Chondrocyte (in vitro differentiated cells): ENCODE results near the gene LONRF3. TPM values are rescaled to one million over a fixed set of nuclear protein-coding genes. Genes with fewer than 3 reads are reported as not detected.

Source experiments
- DNase-seq: peaks from one replicate; pipeline ENCODE4 v3.0.0; 2021; ENCODE audit warnings: mixed read lengths, low spot score
- H3K27ac Mint-ChIP-seq: one replicate; pipeline ENCODE4 v1.8.0; 2021; ENCODE audit warnings: mild to moderate bottlenecking, moderate library complexity, mixed read lengths; ENCODE audit not compliant: unreplicated experiment
- H3K27me3 Mint-ChIP-seq: 2 replicates; pipeline ENCODE4 v1.8.0; 2021; ENCODE audit warnings: low read depth, mixed read lengths
- H3K36me3 Mint-ChIP-seq: 2 replicates; pipeline ENCODE4 v1.8.0; 2021; ENCODE audit warnings: low read depth, mixed read lengths
- H3K4me1 Mint-ChIP-seq: 2 replicates; pipeline ENCODE4 v1.8.0; 2021; ENCODE audit warnings: low read depth, mild to moderate bottlenecking, mixed read lengths
- H3K4me3 Mint-ChIP-seq: one replicate; pipeline ENCODE4 v1.8.0; 2021; ENCODE audit warnings: mild to moderate bottlenecking, moderate library complexity, mixed read lengths; ENCODE audit not compliant: unreplicated experiment
- H3K9me3 Mint-ChIP-seq: 2 replicates; pipeline ENCODE4 v1.8.0; 2021; ENCODE audit warnings: low read depth, mixed read lengths
- total RNA-seq: library from RNA; stranded (reverse); gene quantifications from 3 replicates; pipeline ENCODE4 v1.2.1, GENCODE V29; 2021
- TF ChIP-seq, protein P1 (sequence below): fragments of 200-600 bp; sonication (generic); IDR thresholded peaks from 2 replicates; pipeline ENCODE4 v1.5.0; 2021; ENCODE audit warnings: antibody characterized with exemption, mild to moderate bottlenecking, moderate library complexity

The LONRF3 gene
- total RNA-seq, 1 donor from 2014 or later: 0.07 TPM

DNA sequence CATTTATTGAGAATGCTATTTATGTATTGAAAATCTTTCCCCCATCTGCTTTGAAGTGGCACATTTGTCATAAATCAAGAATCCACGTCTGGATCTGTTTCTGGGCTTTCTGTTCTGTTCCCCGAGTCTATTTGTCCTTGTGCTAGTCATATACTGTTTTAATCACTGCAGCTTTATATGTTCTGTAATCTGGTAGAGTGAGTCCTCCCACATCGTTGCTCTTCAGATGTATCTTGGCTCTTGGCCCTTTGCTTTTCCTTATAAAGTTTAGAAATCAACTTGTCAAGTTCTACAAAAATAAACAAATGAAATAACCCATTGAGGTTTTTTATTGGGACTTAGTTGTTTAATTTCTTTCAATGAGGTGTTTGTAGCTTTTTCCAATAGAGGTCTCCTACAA is 29.0 kb downstream of the LONRF3 start:
- H3K9me3 Mint-ChIP-seq: no peaks in the 10 kb centered on the region
- no peak overlapping the region for H3K27ac Mint-ChIP-seq
- no peak for DNase-seq
- H3K4me3 Mint-ChIP-seq: no peak overlapping the region
- peaks cover 12% of the 10 kb centered on the region for H3K27me3 Mint-ChIP-seq
- TF ChIP-seq, protein P1, sequence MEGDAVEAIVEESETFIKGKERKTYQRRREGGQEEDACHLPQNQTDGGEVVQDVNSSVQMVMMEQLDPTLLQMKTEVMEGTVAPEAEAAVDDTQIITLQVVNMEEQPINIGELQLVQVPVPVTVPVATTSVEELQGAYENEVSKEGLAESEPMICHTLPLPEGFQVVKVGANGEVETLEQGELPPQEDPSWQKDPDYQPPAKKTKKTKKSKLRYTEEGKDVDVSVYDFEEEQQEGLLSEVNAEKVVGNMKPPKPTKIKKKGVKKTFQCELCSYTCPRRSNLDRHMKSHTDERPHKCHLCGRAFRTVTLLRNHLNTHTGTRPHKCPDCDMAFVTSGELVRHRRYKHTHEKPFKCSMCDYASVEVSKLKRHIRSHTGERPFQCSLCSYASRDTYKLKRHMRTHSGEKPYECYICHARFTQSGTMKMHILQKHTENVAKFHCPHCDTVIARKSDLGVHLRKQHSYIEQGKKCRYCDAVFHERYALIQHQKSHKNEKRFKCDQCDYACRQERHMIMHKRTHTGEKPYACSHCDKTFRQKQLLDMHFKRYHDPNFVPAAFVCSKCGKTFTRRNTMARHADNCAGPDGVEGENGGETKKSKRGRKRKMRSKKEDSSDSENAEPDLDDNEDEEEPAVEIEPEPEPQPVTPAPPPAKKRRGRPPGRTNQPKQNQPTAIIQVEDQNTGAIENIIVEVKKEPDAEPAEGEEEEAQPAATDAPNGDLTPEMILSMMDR: no peak
- no peaks in the 10 kb centered on the region for H3K36me3 Mint-ChIP-seq
- no peaks in the 10 kb centered on the region for H3K4me1 Mint-ChIP-seq

DNA sequence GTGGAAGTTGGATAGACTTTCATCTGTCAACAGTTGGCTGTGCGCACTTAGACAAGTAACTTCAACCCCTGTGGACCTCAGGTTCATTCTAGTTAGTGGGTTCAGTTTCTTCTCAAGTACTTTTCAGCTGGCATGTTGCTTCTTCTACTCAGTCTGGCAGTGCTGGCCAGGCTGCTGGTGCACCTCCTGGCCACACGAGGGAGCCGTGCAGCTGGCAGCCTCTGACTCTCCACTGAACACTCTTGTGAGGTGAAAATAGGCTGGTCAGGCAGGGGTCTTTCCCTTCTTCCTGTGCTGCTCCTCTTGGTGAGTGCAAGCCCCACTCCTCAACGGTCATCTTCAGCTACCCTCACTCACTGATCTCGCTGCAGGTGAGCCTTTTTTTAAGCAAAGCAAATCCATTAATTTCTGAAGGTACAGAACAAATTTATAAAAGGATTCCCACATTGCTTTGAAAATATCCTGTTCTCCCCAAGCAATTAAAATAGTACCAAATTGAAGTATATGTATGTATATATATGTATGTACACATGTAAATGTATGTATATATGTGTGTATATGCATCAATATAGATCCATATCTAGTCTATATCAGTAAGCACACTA is 30.6 kb downstream of the LONRF3 start:
- H3K36me3 Mint-ChIP-seq: no peaks in the 10 kb centered on the region
- TF ChIP-seq, protein P1: peak; percentile 84
- H3K9me3 Mint-ChIP-seq: no peaks in the 10 kb centered on the region
- no peak overlapping the region for H3K27ac Mint-ChIP-seq
- H3K27me3 Mint-ChIP-seq: peaks cover 6% of the 10 kb centered on the region
- no peak overlapping the region for H3K4me3 Mint-ChIP-seq
- no peaks in the 10 kb centered on the region for H3K4me1 Mint-ChIP-seq
- no peak for DNase-seq

DNA sequence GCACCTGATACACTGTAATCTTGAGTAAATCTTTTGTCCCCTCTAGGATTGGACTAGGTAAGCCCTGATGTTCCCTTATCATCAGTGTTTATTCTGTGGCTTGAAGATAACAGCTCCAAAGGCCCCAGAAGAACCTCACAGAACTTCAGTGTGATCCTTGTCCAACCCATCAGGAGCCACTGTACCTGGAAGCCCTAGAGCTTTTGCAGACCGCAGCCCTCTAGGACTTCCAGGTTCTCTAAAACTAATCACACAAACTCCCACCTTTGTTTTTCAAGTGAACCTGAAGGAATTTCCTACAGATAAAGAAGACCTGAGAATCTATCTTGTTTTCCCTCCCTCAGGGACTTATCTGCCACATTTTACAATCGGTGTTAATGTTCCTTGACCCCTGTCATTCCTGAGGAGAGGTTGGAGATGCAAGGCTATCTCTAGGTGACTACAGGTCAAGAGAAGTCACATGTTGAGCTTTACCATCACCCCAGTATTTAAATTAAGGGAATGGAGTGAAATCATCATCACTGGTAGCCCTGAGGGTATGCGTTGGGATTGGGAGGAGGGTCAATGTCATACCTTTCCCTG is 32.9 kb downstream of the LONRF3 start:
- H3K27ac Mint-ChIP-seq: no peak overlapping the region
- peaks cover 1% of the 10 kb centered on the region for H3K27me3 Mint-ChIP-seq
- peaks cover 5% of the 10 kb centered on the region for H3K9me3 Mint-ChIP-seq
- no peaks in the 10 kb centered on the region for H3K36me3 Mint-ChIP-seq
- no peak for DNase-seq
- TF ChIP-seq, protein P1: no peak
- no peaks in the 10 kb centered on the region for H3K4me1 Mint-ChIP-seq
- no peak overlapping the region for H3K4me3 Mint-ChIP-seq

DNA sequence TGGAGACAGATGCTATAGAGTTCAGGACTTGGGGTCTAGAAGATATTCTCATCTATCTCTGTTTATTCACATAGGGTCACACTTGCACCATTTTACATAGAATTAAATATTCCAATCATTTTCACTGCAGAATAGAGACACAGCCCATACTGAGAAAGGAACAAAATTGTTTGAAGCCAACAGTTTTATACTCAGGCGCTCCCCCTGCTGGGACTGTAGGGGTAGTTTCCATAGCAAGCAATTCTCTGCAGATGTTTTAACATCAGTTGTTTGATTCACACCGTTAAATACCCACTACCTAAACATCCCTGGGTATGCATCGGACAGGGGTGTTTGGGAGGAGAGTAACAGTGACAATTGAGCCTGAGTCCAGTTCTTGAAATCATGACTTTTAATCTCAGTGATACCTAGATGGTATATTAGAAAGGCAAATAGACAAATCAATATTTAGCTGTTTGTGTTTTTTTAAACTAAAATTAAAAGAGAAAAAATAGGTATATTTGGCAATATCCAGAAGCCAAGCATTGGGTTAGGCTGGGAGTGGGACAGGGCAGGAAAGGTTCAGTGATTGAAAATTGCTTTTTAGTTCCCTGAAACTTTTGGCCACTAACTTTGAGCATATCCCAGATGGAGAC is 33.8 kb downstream of the LONRF3 start:
- no peaks in the 10 kb centered on the region for H3K36me3 Mint-ChIP-seq
- H3K4me1 Mint-ChIP-seq: no peaks in the 10 kb centered on the region
- H3K27ac Mint-ChIP-seq: no peak overlapping the region
- DNase-seq: no peak
- H3K27me3 Mint-ChIP-seq: peaks cover 1% of the 10 kb centered on the region
- peaks cover 7% of the 10 kb centered on the region for H3K9me3 Mint-ChIP-seq
- H3K4me3 Mint-ChIP-seq: no peak overlapping the region
- TF ChIP-seq, protein P1: peak; percentile 80

DNA sequence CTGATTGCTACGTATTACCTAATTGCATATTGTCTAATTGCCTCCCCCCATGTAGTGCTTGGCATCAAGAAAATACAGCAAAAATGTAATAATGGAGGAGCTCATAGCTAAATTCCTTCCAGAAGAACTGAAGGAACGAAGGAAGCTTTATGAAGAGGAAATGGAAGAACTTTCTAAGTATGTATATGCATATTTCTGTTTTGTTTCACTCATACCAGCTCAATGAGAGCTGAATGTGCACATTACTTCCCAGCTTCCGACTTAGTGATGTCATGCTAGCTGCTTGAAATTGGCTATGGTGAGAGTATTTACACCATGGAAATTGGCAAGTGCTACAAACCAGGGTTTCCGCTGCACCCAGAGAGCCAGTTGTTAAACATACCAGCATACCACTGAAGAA is 34.7 kb downstream of the LONRF3 start:
- TF ChIP-seq, protein P1: no peak
- DNase-seq: no peak
- Mint-ChIP-seq H3K4me3 (no peak overlapping the region), H3K4me1 (no peaks in the 10 kb centered on the region), H3K9me3 (peaks cover 7% of the 10 kb centered on the region), H3K36me3 (no peaks in the 10 kb centered on the region), H3K27me3 (peaks cover 1% of the 10 kb centered on the region), H3K27ac (no peak overlapping the region)
